Endothelial cell of umbilical vein (primary cell): ENCODE results near the gene ZSCAN2. TPM values are rescaled to one million over a fixed set of nuclear protein-coding genes. Genes with fewer than 3 reads are reported as not detected.

ENCODE experiments used
- BruUV-seq: library from RNA; stranded (reverse); fragments of 400-500 nt; replicated peaks from 2 replicates; lab custom pipeline; 2021; lab: Mats Ljungman, UMichigan
- CTCF ChIA-PET: fragments of 300-600, 350-600 bp; sonication (Branson Sonifier 250); formaldehyde crosslinking; loops from one replicate; lab custom pipeline; 2021; ENCODE audit warnings: antibody characterized with exemption, inconsistent platforms; lab: Charles Lee
- POLR2A ChIA-PET: fragments of 300-600, 350-600 bp; sonication (Branson Sonifier 250); formaldehyde crosslinking; loops from one replicate; lab custom pipeline; 2021; ENCODE audit warnings: antibody characterized with exemption, inconsistent platforms; lab: Charles Lee
- DNase-seq: peaks from one replicate; pipeline ENCODE4 v3.0.0-alpha.2; 2011; ENCODE audit warnings: low read depth, low spot score
- FAIRE-seq: peaks from 2 replicates; lab custom pipeline; 2011; peaks lifted over from hg19 to GRCh38; lab: Jason Lieb, UNC
- H2AFZ ChIP-seq: 2 replicates; pipeline ENCODE4 v1.6.0; 2012; ENCODE audit warnings: low read depth, low read length, control low read depth, inconsistent platforms
- H3K27ac ChIP-seq: 2 replicates; pipeline ENCODE4 v1.5.1; 2011; ENCODE audit warnings: low read depth, mild to moderate bottlenecking, control low read depth, low read length, moderate library complexity; ENCODE audit not compliant: insufficient read depth
- H3K27me3 ChIP-seq, 2 experiments: 2 replicates each; pipeline versions ENCODE4 v1.6.0 to v1.6.1; 2011; ENCODE audit warnings: low read length in 2 of 2, mixed read lengths in 1 of 2; ENCODE audit not compliant: control insufficient read depth in 2 of 2, insufficient read depth in 2 of 2
- H3K36me3 ChIP-seq, 2 experiments: 2 replicates in 1 of 2; 3 replicates in 1 of 2; pipeline ENCODE4 v1.5.1; 2011; ENCODE audit warnings: low read length in 2 of 2, mild to moderate bottlenecking in 1 of 2, moderate library complexity in 1 of 2; ENCODE audit not compliant: control insufficient read depth in 2 of 2, insufficient read depth in 2 of 2; ENCODE audit errors: extremely low read depth in 1 of 2
- H3K4me1 ChIP-seq: 3 replicates; pipeline ENCODE4 v1.5.1; 2011; ENCODE audit warnings: mild to moderate bottlenecking, low read length; ENCODE audit not compliant: control insufficient read depth, insufficient read depth; ENCODE audit errors: extremely low read depth
- H3K4me2 ChIP-seq: 2 replicates; pipeline ENCODE4 v1.6.1; 2011; ENCODE audit warnings: low read length, control low read depth, mixed read lengths; ENCODE audit not compliant: insufficient read depth
- H3K4me3 ChIP-seq, 3 experiments: fragments of 200-600 bp in 1 of 3; sonication (generic), shearing (Covaris generic) in 1 of 3; replicated peaks in 1 of 3; 2 replicates each; pipeline ENCODE4 v1.5.1; 2011 to 2016; ENCODE audit warnings: control low read depth in 3 of 3, low read length in 3 of 3, mild to moderate bottlenecking in 2 of 3, inconsistent platforms in 1 of 3, low read depth in 1 of 3, moderate library complexity in 1 of 3; ENCODE audit not compliant: insufficient read depth in 1 of 3
- H3K79me2 ChIP-seq: 2 replicates; pipeline ENCODE4 v1.6.0; 2012; ENCODE audit warnings: low read length, inconsistent platforms; ENCODE audit not compliant: control insufficient read depth, insufficient read depth
- H3K9ac ChIP-seq: replicated peaks from 2 replicates; pipeline ENCODE3; 2011; ENCODE audit warnings: low read length, control low read depth; ENCODE audit not compliant: insufficient read depth; ENCODE audit errors: extremely low read depth
- H3K9me1 ChIP-seq: replicated peaks from 3 replicates; pipeline ENCODE4 v1.6.0; 2011; ENCODE audit warnings: mild to moderate bottlenecking, low read length; ENCODE audit not compliant: control insufficient read depth, insufficient read depth; ENCODE audit errors: extremely low read depth
- H3K9me3 ChIP-seq: replicated peaks from 2 replicates; pipeline ENCODE4 v1.5.1; 2012; ENCODE audit warnings: low read length, inconsistent platforms; ENCODE audit not compliant: control insufficient read depth, insufficient read depth
- H4K20me1 ChIP-seq: replicated peaks from 2 replicates; pipeline ENCODE3; 2011; ENCODE audit warnings: mild to moderate bottlenecking, low read length; ENCODE audit not compliant: control insufficient read depth, insufficient read depth; ENCODE audit errors: extremely low read depth
- CTCF ChIP-seq, 2 donors: IDR thresholded peaks; 1 replicate in 1 of 2; 2 replicates in 1 of 2; pipeline ENCODE4 v1.5.1; 2011; ENCODE audit warnings: low read length in 2 of 2, mild to moderate bottlenecking in 2 of 2, moderate library complexity in 2 of 2, control low read depth in 1 of 2, inconsistent platforms in 1 of 2, low read depth in 1 of 2; ENCODE audit not compliant: insufficient read depth in 1 of 2; ENCODE audit errors: extremely low read depth in 1 of 2
- EZH2 ChIP-seq: IDR thresholded peaks from 2 replicates; pipeline ENCODE4 v1.6.1; 2012; ENCODE audit warnings: borderline replicate concordance, low read depth, mild to moderate bottlenecking, moderate library complexity, low read length, inconsistent platforms; ENCODE audit not compliant: severe bottlenecking
- FOS ChIP-seq: IDR thresholded peaks from 2 replicates; pipeline ENCODE4 v1.6.1; 2011; ENCODE audit warnings: mild to moderate bottlenecking, low read length, moderate library complexity, borderline replicate concordance; ENCODE audit not compliant: insufficient read depth
- GATA2 ChIP-seq: IDR thresholded peaks from 2 replicates; pipeline ENCODE4 v1.7.0; 2011; ENCODE audit warnings: low read depth, mild to moderate bottlenecking, moderate library complexity, mixed read lengths, low read length; ENCODE audit not compliant: insufficient read length, insufficient read depth
- JUN ChIP-seq: IDR thresholded peaks from 2 replicates; pipeline ENCODE4 v1.6.1; 2011; ENCODE audit warnings: borderline replicate concordance, low read depth; ENCODE audit not compliant: insufficient read length, insufficient read depth
- MYC ChIP-seq: IDR thresholded peaks from one replicate; pipeline ENCODE4 v1.6.1; 2011; ENCODE audit warnings: mild to moderate bottlenecking, low read depth, low read length
- POLR2A ChIP-seq: IDR thresholded peaks from 2 replicates; pipeline ENCODE4 v1.6.1; 2012; ENCODE audit warnings: low read depth, mild to moderate bottlenecking, control low read depth, low read length
- POLR2AphosphoS5 ChIP-seq: IDR thresholded peaks from 2 replicates; pipeline ENCODE4 v1.6.1; 2012; ENCODE audit warnings: low read depth, mild to moderate bottlenecking, control low read depth, low read length, moderate library complexity; ENCODE audit not compliant: insufficient read depth
- dilution Hi-C: fragments of 300-500 bp; cut with MboI; formaldehyde crosslinking; loops from one replicate; pipeline ENCODE4 v1.15.0; 2019; ENCODE audit warnings: low sequenced_read_pairs; ENCODE audit not compliant: extremely low pct_ligation_motif_present
- intact Hi-C: fragments of 100-400 bp; cut with micrococcal nuclease; formaldehyde crosslinking; loops from one replicate; pipeline ENCODE4 v1.10.0; 2022
- polyA plus RNA-seq, 4 experiments: library from polyadenylated mRNA; depleted of rRNA in 3 of 4; stranded (reverse) in 3 of 4; unstranded in 1 of 4; fragments of >200 nt; gene quantifications; 2 replicates each; pipeline versions ENCODE4 v1.2.1 to v1.2.3, GENCODE V29; 2011 to 2012; ENCODE audit warnings: missing spikeins in 1 of 4
- total RNA-seq: library from RNA; stranded (reverse); gene quantifications from 2 replicates; pipeline ENCODE4 v1.2.3, GENCODE V29; 2021
- TF ChIP-seq, protein P1 (sequence below): IDR thresholded peaks from 2 replicates; pipeline ENCODE4 v1.6.1; 2011; ENCODE audit not compliant: insufficient read depth, insufficient read length

The ZSCAN2 gene
- total and polyA plus RNA-seq, 2 donors (not counting 3 experiments of a cell fraction or from before 2014, with no cell fraction given) = 12.9 to 13.5 TPM

GRCh38 chr15:84591815-84592214, 9.0 kb upstream of the ZSCAN2 start:
- Histone ChIP-seq H3K4me2 (no peak overlapping the region), H4K20me1 (no peaks in the 10 kb centered on the region), H3K9me1 (no peaks in the 10 kb centered on the region), H3K4me3 (no peak overlapping the region), H3K79me2 (no peaks in the 10 kb centered on the region), H3K9me3 (no peaks in the 10 kb centered on the region), H3K27me3 (peaks cover 0 to 9% of the 10 kb centered on the region in 2 experiments), H3K27ac (no peak overlapping the region), H3K36me3 (no peaks in the 10 kb centered on the region), H2AFZ (no peak overlapping the region), H3K4me1 (peaks cover 5% of the 10 kb centered on the region), H3K9ac (no peak overlapping the region)
- intact Hi-C loops (no loop called here), dilution Hi-C loops (no loop called here)
- FAIRE-seq (no peak), DNase-seq (no peak)
- POLR2A ChIA-PET = no interaction called here
- TF ChIP-seq MYC (no peak), POLR2AphosphoS5 (no peak), EZH2 (no peak), JUN (no peak), GATA2 (no peak), POLR2A (no peak), FOS (no peak), CTCF (IDR thresholded peaks at IDR 0.05; ENCODE audit: extremely low read depth in 1 of 2, insufficient read depth in 1 of 2, low read depth in 1 of 2, low read length in 2 of 2) (no peak)
- TF ChIP-seq, protein P1, sequence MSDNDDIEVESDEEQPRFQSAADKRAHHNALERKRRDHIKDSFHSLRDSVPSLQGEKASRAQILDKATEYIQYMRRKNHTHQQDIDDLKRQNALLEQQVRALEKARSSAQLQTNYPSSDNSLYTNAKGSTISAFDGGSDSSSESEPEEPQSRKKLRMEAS = no peak
- BruUV-seq = no TSS peak
- CTCF ChIA-PET = no interaction called here
